ENCODE measurements around the gene GRID1. TPM values are rescaled to one million over a fixed set of nuclear protein-coding genes. Genes with fewer than 3 reads are reported as not detected.

GRID1 gene
- total RNA-seq, 1 donor from 2014 or later, result under 0.01 TPM

GRCh38 chr10:86283466-86284287, 82.9 kb downstream of the GRID1 start:
- DNase-seq (ENCODE audit: low read depth) (no peak), FAIRE-seq (peak; percentile 77)
- TF ChIP-seq CTCF (IDR thresholded peaks at IDR 0.05; ENCODE audit: insufficient read depth, low read length, severe bottlenecking), result no peak
- Histone ChIP-seq H3K36me3 (ENCODE audit: control insufficient read depth, insufficient read depth, low read length) (no peaks in the 10 kb centered on the region), H3K4me3 (ENCODE audit: low read depth, low read length) (no peak overlapping the region), H3K27me3 (ENCODE audit: control insufficient read depth, insufficient read depth, low read length) (no peaks in the 10 kb centered on the region)

GRCh38 chr10:86282664-86283465, 83.7 kb downstream of the GRID1 start:
- Histone ChIP-seq H3K4me3 (ENCODE audit: low read depth, low read length) (no peak overlapping the region), H3K27me3 (ENCODE audit: control insufficient read depth, insufficient read depth, low read length) (no peaks in the 10 kb centered on the region), H3K36me3 (ENCODE audit: control insufficient read depth, insufficient read depth, low read length) (no peaks in the 10 kb centered on the region)
- DNase-seq (ENCODE audit: low read depth), result no peak
- TF ChIP-seq CTCF (IDR thresholded peaks at IDR 0.05; ENCODE audit: insufficient read depth, low read length, severe bottlenecking), result no peak
- no peak for FAIRE-seq

- no peaks in the 10 kb centered on the region for H3K27me3 ChIP-seq (ENCODE audit: control insufficient read depth, insufficient read depth, low read length)
- TF ChIP-seq CTCF (IDR thresholded peaks at IDR 0.05; ENCODE audit: insufficient read depth, low read length, severe bottlenecking), result no peak
- DNase-seq (ENCODE audit: low read depth) (no peak), FAIRE-seq (no peak)
- H3K4me3 ChIP-seq (ENCODE audit: low read depth, low read length), result no peak overlapping the region
- H3K36me3 ChIP-seq (ENCODE audit: control insufficient read depth, insufficient read depth, low read length), result no peaks in the 10 kb centered on the region
These were observed 85.2 kb downstream of the GRID1 start for GRCh38 chr10:86281396-86281795.

- H3K36me3 ChIP-seq (ENCODE audit: control insufficient read depth, insufficient read depth, low read length), result no peaks in the 10 kb centered on the region
- TF ChIP-seq CTCF (IDR thresholded peaks at IDR 0.05; ENCODE audit: insufficient read depth, low read length, severe bottlenecking), result no peak
- no peak overlapping the region for H3K4me3 ChIP-seq (ENCODE audit: low read depth, low read length)
- no peak for FAIRE-seq
- H3K27me3 ChIP-seq (ENCODE audit: control insufficient read depth, insufficient read depth, low read length), result no peaks in the 10 kb centered on the region
- DNase-seq (ENCODE audit: low read depth), result no peak
These were observed 97.3 kb downstream of the GRID1 start for GRCh38 chr10:86269332-86269731.

GRCh38 chr10:86267286-86268195, 99.1 kb downstream of the GRID1 start:
- TF ChIP-seq CTCF (IDR thresholded peaks at IDR 0.05; ENCODE audit: insufficient read depth, low read length, severe bottlenecking), result no peak
- DNase-seq (ENCODE audit: low read depth) (no peak), FAIRE-seq (no peak)
- Histone ChIP-seq H3K4me3 (ENCODE audit: low read depth, low read length) (no peak overlapping the region), H3K27me3 (ENCODE audit: control insufficient read depth, insufficient read depth, low read length) (no peaks in the 10 kb centered on the region), H3K36me3 (ENCODE audit: control insufficient read depth, insufficient read depth, low read length) (no peaks in the 10 kb centered on the region)

Measured in bronchial epithelial cell (primary cell).